WTC11 (cell line): ENCODE results near the gene IL1RAPL1.

Experiments used
- CBFB ChIP-seq: sonication (generic); formaldehyde crosslinking; IDR thresholded peaks from 2 replicates; pipeline ENCODE4 v1.8.1; 2022; ENCODE audit warnings: mild to moderate bottlenecking, low read depth, missing genetic modification reagents
- CREB1 ChIP-seq: sonication (generic); formaldehyde crosslinking; IDR thresholded peaks from 2 replicates; pipeline ENCODE4 v1.8.0; 2023; ENCODE audit warnings: mild to moderate bottlenecking, missing genetic modification reagents
- FOXP1 ChIP-seq: sonication (generic); formaldehyde crosslinking; IDR thresholded peaks from 2 replicates; pipeline ENCODE4 v1.8.0; 2022; ENCODE audit warnings: missing genetic modification reagents, mild to moderate bottlenecking, moderate library complexity, borderline replicate concordance
- JUN ChIP-seq: sonication (generic); formaldehyde crosslinking; IDR thresholded peaks from 2 replicates; pipeline ENCODE4 v1.8.0; 2023; ENCODE audit warnings: mild to moderate bottlenecking, missing genetic modification reagents
- NFE2L1 ChIP-seq: sonication (generic); formaldehyde crosslinking; IDR thresholded peaks from 2 replicates; pipeline ENCODE4 v1.8.1; 2023; ENCODE audit warnings: missing genetic modification reagents
- NFYB ChIP-seq: sonication (generic); formaldehyde crosslinking; conservative IDR thresholded peaks from 2 replicates; pipeline ENCODE4 v1.8.0; 2022; ENCODE audit warnings: low read depth, missing genetic modification reagents
- USF2 ChIP-seq: sonication (generic); formaldehyde crosslinking; IDR thresholded peaks from 2 replicates; pipeline ENCODE4 v1.8.1; 2023; ENCODE audit warnings: mild to moderate bottlenecking, missing genetic modification reagents, moderate library complexity
- ZNF396 ChIP-seq: fragments of 250-450 bp; sonication (Bioruptor Pico); IDR thresholded peaks from 2 replicates; pipeline ENCODE4 v1.8.0; 2021; ENCODE audit warnings: mild to moderate bottlenecking, moderate library complexity, borderline replicate concordance
- TF ChIP-seq, protein P1 (sequence below): fragments of 200-600 bp; IDR thresholded peaks from 2 replicates; pipeline ENCODE4 v1.8.0; 2022; ENCODE audit warnings: antibody characterized with exemption
- TF ChIP-seq, protein P2 (sequence below): sonication (generic); formaldehyde crosslinking; conservative IDR thresholded peaks from 2 replicates; pipeline ENCODE4 v1.8.1; 2022; ENCODE audit warnings: mild to moderate bottlenecking, missing genetic modification reagents
- TF ChIP-seq, protein P3 (sequence below): sonication (generic); formaldehyde crosslinking; conservative IDR thresholded peaks from 2 replicates; pipeline ENCODE4 v1.8.1; 2023; ENCODE audit warnings: mild to moderate bottlenecking, low read depth, missing genetic modification reagents, moderate library complexity

DNA sequence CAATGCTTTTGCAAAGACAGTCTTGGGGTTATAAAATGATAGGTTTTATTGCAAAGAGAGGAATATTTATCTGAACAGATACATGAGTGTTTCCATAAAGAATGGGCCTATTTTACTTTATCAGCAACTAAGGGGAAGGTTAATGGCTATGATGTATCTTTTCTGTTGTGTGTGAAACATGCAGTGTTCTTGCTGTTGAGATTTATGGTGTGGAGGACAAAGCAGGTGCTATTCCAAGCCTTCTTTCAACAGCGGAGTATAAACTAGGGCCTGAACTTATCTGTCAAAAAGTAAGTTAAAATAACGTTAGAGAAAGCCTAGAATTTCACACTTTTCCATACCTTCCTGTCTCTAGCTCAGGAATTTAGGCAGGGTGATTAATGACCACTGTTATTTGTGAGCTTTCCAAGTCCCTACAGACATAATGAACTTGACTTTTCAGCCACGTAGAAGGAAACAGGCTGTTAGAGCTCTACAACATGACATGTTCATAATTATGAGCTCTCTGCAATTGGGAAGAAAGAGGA lies 411.4 kb downstream of the IL1RAPL1 start:
- TF ChIP-seq, protein P1, sequence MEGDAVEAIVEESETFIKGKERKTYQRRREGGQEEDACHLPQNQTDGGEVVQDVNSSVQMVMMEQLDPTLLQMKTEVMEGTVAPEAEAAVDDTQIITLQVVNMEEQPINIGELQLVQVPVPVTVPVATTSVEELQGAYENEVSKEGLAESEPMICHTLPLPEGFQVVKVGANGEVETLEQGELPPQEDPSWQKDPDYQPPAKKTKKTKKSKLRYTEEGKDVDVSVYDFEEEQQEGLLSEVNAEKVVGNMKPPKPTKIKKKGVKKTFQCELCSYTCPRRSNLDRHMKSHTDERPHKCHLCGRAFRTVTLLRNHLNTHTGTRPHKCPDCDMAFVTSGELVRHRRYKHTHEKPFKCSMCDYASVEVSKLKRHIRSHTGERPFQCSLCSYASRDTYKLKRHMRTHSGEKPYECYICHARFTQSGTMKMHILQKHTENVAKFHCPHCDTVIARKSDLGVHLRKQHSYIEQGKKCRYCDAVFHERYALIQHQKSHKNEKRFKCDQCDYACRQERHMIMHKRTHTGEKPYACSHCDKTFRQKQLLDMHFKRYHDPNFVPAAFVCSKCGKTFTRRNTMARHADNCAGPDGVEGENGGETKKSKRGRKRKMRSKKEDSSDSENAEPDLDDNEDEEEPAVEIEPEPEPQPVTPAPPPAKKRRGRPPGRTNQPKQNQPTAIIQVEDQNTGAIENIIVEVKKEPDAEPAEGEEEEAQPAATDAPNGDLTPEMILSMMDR, result no peak
- TF ChIP-seq JUN (CRISPR knock-in tag) (no peak), CREB1 (CRISPR knock-in tag) (no peak), USF2 (CRISPR knock-in tag) (no peak), FOXP1 (CRISPR knock-in tag) (no peak), NFYB (CRISPR knock-in tag) (no peak), NFE2L1 (no peak), CBFB (CRISPR knock-in tag) (no peak), ZNF396 (CRISPR knock-in tag) (no peak)
- TF ChIP-seq, protein P2, sequence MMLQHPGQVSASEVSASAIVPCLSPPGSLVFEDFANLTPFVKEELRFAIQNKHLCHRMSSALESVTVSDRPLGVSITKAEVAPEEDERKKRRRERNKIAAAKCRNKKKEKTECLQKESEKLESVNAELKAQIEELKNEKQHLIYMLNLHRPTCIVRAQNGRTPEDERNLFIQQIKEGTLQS (CRISPR knock-in tag), result no peak
- TF ChIP-seq, protein P3, sequence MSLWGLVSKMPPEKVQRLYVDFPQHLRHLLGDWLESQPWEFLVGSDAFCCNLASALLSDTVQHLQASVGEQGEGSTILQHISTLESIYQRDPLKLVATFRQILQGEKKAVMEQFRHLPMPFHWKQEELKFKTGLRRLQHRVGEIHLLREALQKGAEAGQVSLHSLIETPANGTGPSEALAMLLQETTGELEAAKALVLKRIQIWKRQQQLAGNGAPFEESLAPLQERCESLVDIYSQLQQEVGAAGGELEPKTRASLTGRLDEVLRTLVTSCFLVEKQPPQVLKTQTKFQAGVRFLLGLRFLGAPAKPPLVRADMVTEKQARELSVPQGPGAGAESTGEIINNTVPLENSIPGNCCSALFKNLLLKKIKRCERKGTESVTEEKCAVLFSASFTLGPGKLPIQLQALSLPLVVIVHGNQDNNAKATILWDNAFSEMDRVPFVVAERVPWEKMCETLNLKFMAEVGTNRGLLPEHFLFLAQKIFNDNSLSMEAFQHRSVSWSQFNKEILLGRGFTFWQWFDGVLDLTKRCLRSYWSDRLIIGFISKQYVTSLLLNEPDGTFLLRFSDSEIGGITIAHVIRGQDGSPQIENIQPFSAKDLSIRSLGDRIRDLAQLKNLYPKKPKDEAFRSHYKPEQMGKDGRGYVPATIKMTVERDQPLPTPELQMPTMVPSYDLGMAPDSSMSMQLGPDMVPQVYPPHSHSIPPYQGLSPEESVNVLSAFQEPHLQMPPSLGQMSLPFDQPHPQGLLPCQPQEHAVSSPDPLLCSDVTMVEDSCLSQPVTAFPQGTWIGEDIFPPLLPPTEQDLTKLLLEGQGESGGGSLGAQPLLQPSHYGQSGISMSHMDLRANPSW, result no peak
